ENCODE results near the gene UBE2M.
"Not testable (repeated sequence)": the region's sequence is repeated elsewhere in the genome, so short reads cannot be mapped to it uniquely, and the experiment has no call there.

The UBE2M gene

GRCh38 chr19:58511353-58512208 lies 46.8 kb downstream of the UBE2M start, which contains the start of gene SLC27A5:
SLC27A5 (minus strand) TSS chr19:58511992; CDS start chr19:58511955, 37 bp downstream.
- no peak for DNase-seq

GRCh38 chr19:58510084-58510862 lies 48.1 kb downstream of the UBE2M start:
- DNase-seq, result no peak

GRCh38 chr19:58509731-58510083 lies 48.7 kb downstream of the UBE2M start:
- DNase-seq, result no peak

- not testable (repeated sequence) for DNase-seq
Measured at GRCh38 chr19:58507602-58508223, 50.7 kb downstream of the UBE2M start.

Data from NCI-H748 treated with DMSO at 0.1 percent for 48 hours (cell line).